H9 (cell line): ENCODE results near the gene SH3TC1. TPM values are rescaled to one million over a fixed set of nuclear protein-coding genes. Genes with fewer than 3 reads are reported as not detected.

Experiments used
- DNase-seq: peaks from one replicate; pipeline ENCODE4 v3.0.0-alpha.2; 2017
- H2AFZ ChIP-seq: one replicate; pipeline ENCODE4 v1.6.1; 2013; ENCODE audit warnings: mild to moderate bottlenecking, low read length, control low read depth, moderate library complexity
- H2AK5ac ChIP-seq: 2 replicates; pipeline ENCODE4 v1.6.1; 2013; ENCODE audit warnings: low read length, control low read depth, mixed read lengths; ENCODE audit not compliant: insufficient read length
- H2BK120ac ChIP-seq: one replicate; pipeline ENCODE4 v1.6.1; 2013; ENCODE audit warnings: low read depth, mild to moderate bottlenecking, low read length, control low read depth, inconsistent platforms; ENCODE audit not compliant: poor library complexity, severe bottlenecking
- H2BK12ac ChIP-seq: 2 replicates; pipeline ENCODE4 v1.6.1; 2013; ENCODE audit warnings: low read length, control low read depth, mixed read lengths, low read depth; ENCODE audit not compliant: insufficient read length
- H2BK15ac ChIP-seq: 2 replicates; pipeline ENCODE4 v1.6.1; 2013; ENCODE audit warnings: low read depth, low read length, control low read depth
- H2BK20ac ChIP-seq: one replicate; pipeline ENCODE4 v1.6.1; 2013; ENCODE audit warnings: low read depth, mild to moderate bottlenecking, low read length, control low read depth, inconsistent platforms; ENCODE audit not compliant: poor library complexity, severe bottlenecking
- H2BK5ac ChIP-seq: 2 replicates; pipeline ENCODE4 v1.6.1; 2013; ENCODE audit warnings: low read length, control low read depth, mixed read lengths; ENCODE audit not compliant: insufficient read length
- H3K14ac ChIP-seq: 2 replicates; pipeline ENCODE4 v1.6.1; 2013; ENCODE audit warnings: low read length, control low read depth; ENCODE audit not compliant: insufficient read depth
- H3K18ac ChIP-seq: 2 replicates; pipeline ENCODE4 v1.6.1; 2013; ENCODE audit warnings: low read depth, mild to moderate bottlenecking, mixed read lengths, low read length, control low read depth; ENCODE audit not compliant: insufficient read length
- H3K23ac ChIP-seq: 2 replicates; pipeline ENCODE4 v1.6.1; 2013; ENCODE audit warnings: low read length, control low read depth, mixed read lengths, low read depth; ENCODE audit not compliant: insufficient read length
- H3K23me2 ChIP-seq: 2 replicates; pipeline ENCODE4 v1.6.1; 2013; ENCODE audit warnings: low read depth, mild to moderate bottlenecking, mixed read lengths, low read length, control low read depth; ENCODE audit not compliant: insufficient read length, poor library complexity, severe bottlenecking
- H3K27ac ChIP-seq: 2 replicates; pipeline ENCODE4 v1.5.1; 2013; ENCODE audit warnings: low read length, control low read depth, mixed read lengths, low read depth; ENCODE audit not compliant: insufficient read length
- H3K27me3 ChIP-seq: 2 replicates; pipeline ENCODE4 v1.6.1; 2013; ENCODE audit warnings: low read length, control low read depth, inconsistent platforms; ENCODE audit not compliant: insufficient read depth
- H3K4ac ChIP-seq: 2 replicates; pipeline ENCODE4 v1.6.1; 2013; ENCODE audit warnings: low read depth, mild to moderate bottlenecking, control low read depth, inconsistent platforms, low read length, moderate library complexity
- H3K4me1 ChIP-seq: 2 replicates; pipeline ENCODE4 v1.6.1; 2013; ENCODE audit warnings: low read length, control low read depth, inconsistent platforms; ENCODE audit not compliant: insufficient read depth
- H3K4me2 ChIP-seq: 2 replicates; pipeline ENCODE4 v1.6.1; 2013; ENCODE audit warnings: low read length, control low read depth, mixed read lengths; ENCODE audit not compliant: insufficient read length, insufficient read depth
- H3K56ac ChIP-seq: 2 replicates; pipeline ENCODE4 v1.6.1; 2013; ENCODE audit warnings: low read depth, mild to moderate bottlenecking, mixed read lengths, low read length, control low read depth; ENCODE audit not compliant: insufficient read length
- H3K79me1 ChIP-seq: 2 replicates; pipeline ENCODE4 v1.6.1; 2013; ENCODE audit warnings: low read depth, mild to moderate bottlenecking, moderate library complexity, low read length, control low read depth, inconsistent platforms; ENCODE audit not compliant: insufficient read depth, poor library complexity, severe bottlenecking
- H3K79me2 ChIP-seq: 2 replicates; pipeline ENCODE4 v1.6.1; 2013; ENCODE audit warnings: low read length, control low read depth, inconsistent platforms; ENCODE audit not compliant: insufficient read depth
- H3K9ac ChIP-seq: 2 replicates; pipeline ENCODE4 v1.6.1; 2013; ENCODE audit warnings: low read length, control low read depth, mixed read lengths; ENCODE audit not compliant: insufficient read length; ENCODE audit errors: extremely low read depth
- H3K9me3 ChIP-seq: one replicate; pipeline ENCODE4 v1.6.1; 2013; ENCODE audit warnings: low read depth, low read length, inconsistent platforms; ENCODE audit not compliant: control insufficient read depth
- H3T11ph ChIP-seq: one replicate; pipeline ENCODE4 v1.6.1; 2013; ENCODE audit warnings: mild to moderate bottlenecking, low read length, control low read depth, inconsistent platforms
- H4K20me1 ChIP-seq: one replicate; pipeline ENCODE4 v1.6.1; 2013; ENCODE audit not compliant: control insufficient read depth, insufficient read length, insufficient read depth
- H4K5ac ChIP-seq: 2 replicates; pipeline ENCODE4 v1.6.1; 2013; ENCODE audit warnings: low read depth, mild to moderate bottlenecking, mixed read lengths, low read length, control low read depth; ENCODE audit not compliant: insufficient read length
- H4K8ac ChIP-seq: replicated peaks from 2 replicates; pipeline ENCODE4 v1.6.1; 2013; ENCODE audit warnings: low read length, control low read depth, mixed read lengths, low read depth; ENCODE audit not compliant: insufficient read length
- H4K91ac ChIP-seq: 2 replicates; pipeline ENCODE4 v1.6.1; 2013; ENCODE audit warnings: low read depth, mild to moderate bottlenecking, moderate library complexity, mixed read lengths, low read length, control low read depth; ENCODE audit not compliant: insufficient read length
- H3K27ac Mint-ChIP-seq, 3 experiments: 2 replicates in 2 of 3; 3 replicates in 1 of 3; pipeline ENCODE4 v1.8.0; 2020 to 2021; ENCODE audit warnings: mixed read lengths in 3 of 3, mild to moderate bottlenecking in 1 of 3, moderate library complexity in 1 of 3
- H3K27me3 Mint-ChIP-seq: 2 replicates; pipeline ENCODE4 v1.8.0; 2021; ENCODE audit warnings: low read depth, mild to moderate bottlenecking, moderate library complexity, mixed read lengths
- H3K36me3 Mint-ChIP-seq, 3 experiments: 2 replicates in 2 of 3; 3 replicates in 1 of 3; pipeline ENCODE4 v1.8.0; 2020 to 2021; ENCODE audit warnings: low read depth in 3 of 3, mixed read lengths in 3 of 3; ENCODE audit not compliant: insufficient read depth in 1 of 3
- H3K4me1 Mint-ChIP-seq, 2 experiments: 2 replicates each; pipeline ENCODE4 v1.8.0; 2020; ENCODE audit warnings: mixed read lengths in 2 of 2
- H3K4me3 Mint-ChIP-seq, 2 experiments: 2 replicates in 1 of 2; 3 replicates in 1 of 2; pipeline ENCODE4 v1.8.0; 2020 to 2021; ENCODE audit warnings: mild to moderate bottlenecking in 2 of 2, mixed read lengths in 2 of 2, moderate library complexity in 1 of 2
- H3K9me3 Mint-ChIP-seq, 2 experiments: 2 replicates in 1 of 2; 3 replicates in 1 of 2; pipeline ENCODE4 v1.8.0; 2020; ENCODE audit warnings: mild to moderate bottlenecking in 2 of 2, mixed read lengths in 2 of 2, moderate library complexity in 1 of 2
- WGBS: extraction: QIAGEN DNeasy Blood & Tissue Kit; methylation state at CpG from one replicate; pipeline ENCODE4 v1.1.7; 2013; ENCODE audit warnings: missing lambda C conversion rate, low lambda C conversion rate, mixed read lengths; ENCODE audit not compliant: insufficient read length; ENCODE audit errors: extremely low coverage; 5-methylcytosine and 5-hydroxymethylcytosine counted together
- total RNA-seq: library from RNA; stranded (reverse); gene quantifications from 2 replicates; pipeline ENCODE4 v1.2.1, GENCODE V29; 2021
- TF ChIP-seq, protein P1 (sequence below): fragments of 200-600 bp; sonication (generic); conservative IDR thresholded peaks from 3 replicates; pipeline ENCODE4 v1.8.0; 2021; ENCODE audit warnings: antibody characterized with exemption, mild to moderate bottlenecking

The SH3TC1 gene
- total RNA-seq, 1 experiment from 2014 or later: 0.74 TPM

DNA sequence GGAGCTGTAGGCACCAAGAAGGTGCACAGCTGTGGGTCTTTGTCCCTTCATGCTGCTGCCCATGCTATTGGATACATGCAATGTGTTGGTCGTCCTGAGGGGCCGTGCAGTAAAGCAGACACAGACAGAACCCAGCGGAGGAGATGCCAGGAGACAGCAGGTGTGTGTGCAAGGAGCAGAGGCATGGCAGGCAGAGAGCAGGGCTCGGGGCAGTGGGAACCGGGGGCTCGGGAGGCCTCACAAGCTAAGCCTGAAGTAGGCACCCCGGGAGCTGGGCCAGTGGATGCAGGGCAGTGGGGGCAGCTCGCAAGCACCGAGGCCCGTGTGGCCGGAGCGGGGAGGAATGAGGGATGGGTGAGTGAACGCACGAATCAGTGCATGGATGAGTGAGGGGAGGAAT, 83.7 kb downstream of the SH3TC1 start:
- Histone ChIP-seq H2BK12ac (no peak overlapping the region), H3K4me1 (no peaks in the 10 kb centered on the region), H4K8ac (no peak overlapping the region), H3T11ph (no peak overlapping the region), H3K14ac (no peak overlapping the region), H4K91ac (no peak overlapping the region), H3K9ac (no peak overlapping the region), H3K9me3 (no peaks in the 10 kb centered on the region), H3K23ac (no peak overlapping the region), H3K4ac (no peak overlapping the region), H4K20me1 (peaks cover 3% of the 10 kb centered on the region), H3K79me1 (no peaks in the 10 kb centered on the region), H3K27me3 (no peaks in the 10 kb centered on the region), H2BK120ac (no peak overlapping the region), H3K18ac (no peak overlapping the region), H2AK5ac (no peak overlapping the region), H4K5ac (no peak overlapping the region), H3K23me2 (no peaks in the 10 kb centered on the region), H3K79me2 (no peaks in the 10 kb centered on the region), H2AFZ (no peak overlapping the region), H3K56ac (no peak overlapping the region), H2BK20ac (no peak overlapping the region), H3K27ac (no peak overlapping the region), H2BK5ac (no peak overlapping the region), H2BK15ac (no peak overlapping the region), H3K4me2 (no peak overlapping the region)
- no CpG with 5 or more reads among the region's 14 CpGs for WGBS
- Mint-ChIP-seq H3K9me3 (no peaks in the 10 kb centered on the region), H3K36me3 (no peaks in the 10 kb centered on the region; a peak in 1 of 7 replicates), H3K27me3 (peaks cover 1% of the 10 kb centered on the region; the same call in 1 of the 2 replicates), H3K27ac (no peak overlapping the region), H3K4me1 (no peaks in the 10 kb centered on the region), H3K4me3 (no peak overlapping the region)
- DNase-seq: no peak
- TF ChIP-seq, protein P1, sequence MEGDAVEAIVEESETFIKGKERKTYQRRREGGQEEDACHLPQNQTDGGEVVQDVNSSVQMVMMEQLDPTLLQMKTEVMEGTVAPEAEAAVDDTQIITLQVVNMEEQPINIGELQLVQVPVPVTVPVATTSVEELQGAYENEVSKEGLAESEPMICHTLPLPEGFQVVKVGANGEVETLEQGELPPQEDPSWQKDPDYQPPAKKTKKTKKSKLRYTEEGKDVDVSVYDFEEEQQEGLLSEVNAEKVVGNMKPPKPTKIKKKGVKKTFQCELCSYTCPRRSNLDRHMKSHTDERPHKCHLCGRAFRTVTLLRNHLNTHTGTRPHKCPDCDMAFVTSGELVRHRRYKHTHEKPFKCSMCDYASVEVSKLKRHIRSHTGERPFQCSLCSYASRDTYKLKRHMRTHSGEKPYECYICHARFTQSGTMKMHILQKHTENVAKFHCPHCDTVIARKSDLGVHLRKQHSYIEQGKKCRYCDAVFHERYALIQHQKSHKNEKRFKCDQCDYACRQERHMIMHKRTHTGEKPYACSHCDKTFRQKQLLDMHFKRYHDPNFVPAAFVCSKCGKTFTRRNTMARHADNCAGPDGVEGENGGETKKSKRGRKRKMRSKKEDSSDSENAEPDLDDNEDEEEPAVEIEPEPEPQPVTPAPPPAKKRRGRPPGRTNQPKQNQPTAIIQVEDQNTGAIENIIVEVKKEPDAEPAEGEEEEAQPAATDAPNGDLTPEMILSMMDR: no peak
